K562 (cell line): ENCODE data around the gene RUNX1. TPM values are rescaled to one million over a fixed set of nuclear protein-coding genes. Genes with fewer than 3 reads are reported as not detected.

Experiments
- ATAC-seq: fragments of 200-7000 bp; cut with Tn5 transposase; 3 replicates; pipeline ENCODE4 v1.9.1; 2020; ENCODE audit warnings: moderate library complexity
- BruUV-seq: library from RNA; stranded (reverse); fragments of 400-500 nt; replicated peaks from 2 replicates; lab custom pipeline; 2021; lab: Mats Ljungman, UMichigan
- CTCF ChIA-PET: fragments of 300-600 bp; formaldehyde crosslinking; extraction: SDS; loops from one replicate; lab custom pipeline; 2021; ENCODE audit warnings: low intra/inter-chr PET ratio; lab: Yijun Ruan, JAX
- POLR2A ChIA-PET: fragments of 300-600, 350-650 bp; sonication (Branson Sonifier 250); formaldehyde crosslinking; extraction: SDS; loops from one replicate; lab custom pipeline; 2021; ENCODE audit warnings: antibody characterized with exemption, inconsistent platforms; lab: Yijun Ruan, JAX
- DNase-seq, 4 experiments: peaks; one replicate each; pipeline versions ENCODE4 v3.0.0 to v3.0.0-alpha.2; 2011 to 2018; ENCODE audit warnings: low spot score in 3 of 4, mixed read lengths in 3 of 4; ENCODE audit errors: extremely low read depth in 1 of 4
- FAIRE-seq: peaks from 2 replicates; lab custom pipeline; 2011; peaks lifted over from hg19 to GRCh38; lab: Jason Lieb, UNC
- H2AFZ ChIP-seq: 2 replicates; pipeline ENCODE4 v1.6.0; 2011; ENCODE audit warnings: low read depth, low read length, control low read depth, inconsistent platforms
- H3K27ac ChIP-seq: fragments of 200-600 bp; 3 replicates; pipeline ENCODE4 v1.8.0; 2011; ENCODE audit warnings: low read depth, mild to moderate bottlenecking, control low read depth, inconsistent platforms, low read length, moderate library complexity, mixed read lengths; ENCODE audit errors: extremely low read depth
- H3K27me3 ChIP-seq, 2 experiments: fragments of 300-600 bp in 1 of 2; 2 replicates in 1 of 2; 3 replicates in 1 of 2; pipeline versions ENCODE4 v1.6.0 to v1.8.0; 2011; ENCODE audit warnings: inconsistent platforms in 2 of 2, low read length in 2 of 2, mild to moderate bottlenecking in 1 of 2, mixed read lengths in 1 of 2, moderate library complexity in 1 of 2; ENCODE audit not compliant: control insufficient read depth in 2 of 2, insufficient read depth in 2 of 2
- H3K36me3 ChIP-seq: fragments of 300-600 bp; 3 replicates; pipeline ENCODE4 v1.8.0; 2011; ENCODE audit warnings: mild to moderate bottlenecking, low read length, inconsistent platforms; ENCODE audit not compliant: control insufficient read depth, insufficient read depth
- H3K4me1 ChIP-seq, 2 experiments: fragments of 200-600 bp in 1 of 2; replicated peaks in 1 of 2; 2 replicates in 1 of 2; 3 replicates in 1 of 2; pipeline versions ENCODE4 v1.5.1 to v1.8.0; 2011; ENCODE audit warnings: inconsistent platforms in 2 of 2, low read length in 2 of 2, mild to moderate bottlenecking in 1 of 2, mixed read lengths in 1 of 2, moderate library complexity in 1 of 2; ENCODE audit not compliant: control insufficient read depth in 2 of 2, insufficient read depth in 2 of 2
- H3K4me2 ChIP-seq: 2 replicates; pipeline ENCODE4 v1.6.1; 2011; ENCODE audit warnings: low read length, control low read depth, inconsistent platforms, mixed read lengths; ENCODE audit not compliant: insufficient read depth
- H3K4me3 ChIP-seq: fragments of 200-600 bp; sonication (generic), shearing (Covaris generic); 2 replicates; pipeline ENCODE4 v1.5.1; 2016; ENCODE audit warnings: control low read depth, inconsistent platforms
- H3K79me2 ChIP-seq: fragments of 200-600 bp; 3 replicates; pipeline ENCODE4 v1.8.0; 2011; ENCODE audit warnings: low read length, inconsistent platforms; ENCODE audit not compliant: control insufficient read depth, insufficient read depth
- H3K9ac ChIP-seq, 2 experiments: 2 replicates each; pipeline versions ENCODE4 v1.6.0 to v1.6.1; 2011; ENCODE audit warnings: low read depth in 2 of 2, low read length in 2 of 2, control low read depth in 1 of 2, inconsistent platforms in 1 of 2, mild to moderate bottlenecking in 1 of 2, mixed read lengths in 1 of 2; ENCODE audit not compliant: insufficient read depth in 1 of 2
- H3K9me1 ChIP-seq: one replicate; pipeline ENCODE4 v1.6.0; 2011; ENCODE audit warnings: inconsistent platforms, mild to moderate bottlenecking, low read length, moderate library complexity; ENCODE audit not compliant: control insufficient read depth, insufficient read depth
- H3K9me3 ChIP-seq: replicated peaks from 2 replicates; pipeline ENCODE4 v1.5.1; 2011; ENCODE audit warnings: low read depth, low read length, inconsistent platforms; ENCODE audit not compliant: control insufficient read depth, insufficient read depth
- H4K20me1 ChIP-seq: replicated peaks from 2 replicates; pipeline ENCODE4 v1.6.1; 2011; ENCODE audit warnings: low read length, inconsistent platforms, mixed read lengths; ENCODE audit not compliant: control insufficient read depth, insufficient read depth
- BCL6 ChIP-seq: fragments of 250-450 bp; sonication (Bioruptor Pico); IDR thresholded peaks from 2 replicates; pipeline ENCODE4 v1.4.0; 2020
- CBFA2T2 ChIP-seq: fragments of 450-650 bp; conservative IDR thresholded peaks from 2 replicates; pipeline ENCODE4 v1.6.1; 2017; ENCODE audit warnings: mild to moderate bottlenecking
- CBFA2T3 ChIP-seq: fragments of 450-650 bp; IDR thresholded peaks from 2 replicates; pipeline ENCODE4 v1.6.1; 2017
- CXXC5 ChIP-seq: fragments of 250-450 bp; sonication (Bioruptor Pico); IDR thresholded peaks from 2 replicates; pipeline ENCODE4 v1.8.0; 2022; ENCODE audit warnings: inconsistent platforms, mild to moderate bottlenecking, moderate library complexity
- ELF4 ChIP-seq: fragments of 450-650 bp; formaldehyde crosslinking; IDR thresholded peaks from 2 replicates; pipeline ENCODE4 v1.4.0; 2022; ENCODE audit warnings: missing genetic modification characterization
- ETV6 ChIP-seq, 3 experiments: fragments of 150-350 bp in 1 of 3; sonication (generic) in 1 of 3; formaldehyde crosslinking in 1 of 3; IDR thresholded peaks; 2 replicates each; pipeline versions ENCODE4 v1.6.1 to v1.8.0; 2014 to 2022; ENCODE audit warnings: borderline replicate concordance in 2 of 3, low read depth in 2 of 3, antibody characterized with exemption in 1 of 3, low read length in 1 of 3, mild to moderate bottlenecking in 1 of 3, missing genetic modification reagents in 1 of 3
- HDAC1 ChIP-seq, 2 experiments: fragments of 450-650 bp; IDR thresholded peaks; 2 replicates each; pipeline ENCODE4 v1.6.1; 2016 to 2017; ENCODE audit warnings: inconsistent platforms in 1 of 2, mild to moderate bottlenecking in 1 of 2, moderate library complexity in 1 of 2
- ILF3 ChIP-seq: fragments of 450-650 bp; IDR thresholded peaks from 2 replicates; pipeline ENCODE4 v1.6.1; 2018; ENCODE audit warnings: antibody characterized with exemption, mild to moderate bottlenecking, moderate library complexity, borderline replicate concordance
- MTF1 ChIP-seq: fragments of 250-450 bp; sonication (Bioruptor Pico); IDR thresholded peaks from 2 replicates; pipeline ENCODE4 v1.9.0; 2021; ENCODE audit warnings: moderate library complexity, mild to moderate bottlenecking, inconsistent platforms, borderline replicate concordance
- SLC30A9 ChIP-seq: fragments of 250-450 bp; sonication (Bioruptor Pico); IDR thresholded peaks from 2 replicates; pipeline ENCODE4 v1.8.0; 2022; ENCODE audit warnings: mild to moderate bottlenecking, moderate library complexity
- SMAD4 ChIP-seq: fragments of 250-450 bp; sonication (Bioruptor Pico); conservative IDR thresholded peaks from 2 replicates; pipeline ENCODE4 v1.8.0; 2021; ENCODE audit warnings: inconsistent platforms, mild to moderate bottlenecking, moderate library complexity
- SREBF1 ChIP-seq: fragments of 150-350 bp; IDR thresholded peaks from 2 replicates; pipeline ENCODE4 v1.6.1; 2014; ENCODE audit warnings: antibody characterized with exemption, low read depth, low read length, borderline replicate concordance
- ZFP30 ChIP-seq: fragments of 250-450 bp; sonication (Bioruptor Pico); IDR thresholded peaks from 2 replicates; pipeline ENCODE4 v1.8.0; 2022; ENCODE audit warnings: moderate library complexity, mild to moderate bottlenecking, inconsistent platforms, borderline replicate concordance
- ZNF668 ChIP-seq: fragments of 250-450 bp; sonication (Bioruptor Pico); IDR thresholded peaks from 2 replicates; pipeline ENCODE4 v1.8.0; 2022; ENCODE audit warnings: mild to moderate bottlenecking, inconsistent platforms
- ZSCAN32 ChIP-seq: fragments of 450-650 bp; formaldehyde crosslinking; IDR thresholded peaks from 2 replicates; pipeline ENCODE4 v1.4.0; 2020; ENCODE audit warnings: mild to moderate bottlenecking, moderate library complexity
- WGBS: fragments of 100-300 bp; shearing (Covaris generic); methylation state at CpG from one replicate; pipeline ENCODE4 v1.1.6; 2016; ENCODE audit warnings: low coverage, mixed read lengths; ENCODE audit not compliant: insufficient coverage; ENCODE audit errors: missing lambda C conversion rate; 5-methylcytosine and 5-hydroxymethylcytosine counted together
- in situ Hi-C: fragments of 300-500 bp; cut with MboI; formaldehyde crosslinking; loops from 4 replicates; pipeline ENCODE4 v1.15.0; 2018; ENCODE audit warnings: inconsistent platforms, mixed read lengths
- intact Hi-C: fragments of 100-400 bp; cut with micrococcal nuclease; formaldehyde crosslinking; loops from 2 replicates; pipeline ENCODE4 v1.14.2; 2022
- polyA plus RNA-seq, 8 experiments: library from polyadenylated mRNA; depleted of rRNA in 4 of 8; stranded (reverse) in 5 of 8; unstranded in 3 of 8; fragments of >200 nt; fragmentation: Nextera tagmentation in 2 of 8; fragmentation: Illumina TruSeq in 1 of 8; extraction: Ambion mirVana in 2 of 8; extraction: Trizol in 1 of 8; gene quantifications; 2 replicates each; pipeline versions ENCODE4 v1.2.1 to v1.2.3, GENCODE V29; 2011 to 2014; ENCODE audit warnings: inconsistent platforms in 1 of 8, missing spikeins in 1 of 8
- total RNA-seq, 7 experiments: library from RNA; depleted of rRNA in 6 of 7; stranded (reverse); fragments of >200 nt in 6 of 7; fragmentation: Illumina TruSeq in 2 of 7; extraction: Trizol in 2 of 7; gene quantifications; 2 replicates each; pipeline versions ENCODE4 v1.2.1 to v1.2.3, GENCODE V29; 2011 to 2021; ENCODE audit warnings: low replicate concordance in 1 of 7
- TF ChIP-seq, protein P1 (sequence below): fragments of 250-450 bp; sonication (Bioruptor Pico); IDR thresholded peaks from 2 replicates; pipeline ENCODE4 v1.8.0; 2021; ENCODE audit warnings: mild to moderate bottlenecking, moderate library complexity
- TF ChIP-seq, protein P2 (sequence below): sonication (generic); formaldehyde crosslinking; IDR thresholded peaks from 2 replicates; pipeline ENCODE4 v1.8.1; 2023; ENCODE audit warnings: mild to moderate bottlenecking, missing genetic modification reagents, moderate library complexity

The RUNX1 gene
- total and polyA plus RNA-seq, 9 of the 15 experiments (the other 6 are each of a cell fraction or from before 2014, with no cell fraction given): 2.2 to 68.6 (median 17.8) TPM

DNA sequence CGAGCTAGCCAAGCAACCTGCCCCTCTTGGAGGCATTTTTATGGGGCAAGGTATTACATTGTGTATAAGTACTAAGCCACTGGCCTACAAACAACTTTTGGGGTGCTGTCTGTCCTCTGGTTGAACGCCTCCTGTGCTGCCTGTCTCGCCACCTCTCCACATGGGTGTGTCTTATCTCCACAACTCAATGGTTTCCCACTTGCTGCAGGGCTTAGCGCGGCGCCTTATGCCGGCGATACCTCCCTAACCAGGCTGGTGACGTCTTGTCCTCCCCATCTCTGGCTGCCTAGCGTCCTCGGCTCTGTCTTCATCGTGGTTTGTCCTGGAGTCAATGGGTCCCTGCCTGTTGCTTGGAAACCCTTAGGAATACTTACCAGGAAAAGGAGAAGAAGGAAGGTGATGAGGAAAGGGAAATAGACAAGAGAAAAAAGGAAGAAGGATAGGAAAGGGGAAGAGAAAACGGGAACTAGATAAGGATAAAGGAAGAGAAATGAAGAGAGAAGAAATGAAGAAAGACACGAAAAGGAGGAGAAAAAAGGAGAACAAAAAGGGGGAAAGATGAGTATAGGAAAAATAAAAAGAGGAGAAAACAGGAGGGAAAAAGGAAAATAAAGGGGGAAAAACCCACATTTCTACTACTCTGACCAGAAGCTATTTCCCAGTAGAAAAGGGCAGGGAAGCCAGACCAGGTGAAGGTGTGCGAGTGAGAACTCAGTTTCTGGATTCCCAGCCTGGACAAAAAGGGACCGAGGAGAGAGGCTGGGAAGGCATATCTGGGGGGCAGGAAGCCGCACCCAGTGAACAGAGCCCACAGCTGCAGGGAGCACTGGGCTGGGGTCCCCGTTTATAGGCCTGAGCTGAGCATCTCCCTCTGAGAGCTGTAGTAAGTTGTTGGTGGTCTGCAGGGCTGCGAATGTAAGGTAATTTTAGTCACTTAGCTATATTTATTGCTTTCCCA is 294.1 kb downstream of the RUNX1 start:
- in situ Hi-C loops: no loop called here
- FAIRE-seq: peak; percentile 56
- POLR2A ChIA-PET: interaction anchor here (0.6 kb wide), 2 partner anchors 610 to 1468 kb away, joined by 3 to 5 read pairs; no protein-coding TSS in a partner anchor
- peak; percentile 26 to 48; a peak in 1 of 4 replicates for TF ChIP-seq ETV6 (IDR thresholded peaks at IDR 0.05; ENCODE audit: borderline replicate concordance in 1 of 2, low read depth in 2 of 2, low read length in 1 of 2)
- TF ChIP-seq ETV6 (CRISPR knock-in tag; IDR thresholded peaks at IDR 0.05; ENCODE audit: borderline replicate concordance): no peak
- no peak for TF ChIP-seq BCL6
- no peak for TF ChIP-seq SREBF1
- TF ChIP-seq CBFA2T2: no peak
- no peak for TF ChIP-seq ZSCAN32
- peak in 1 of 2 experiments; percentile 22; a peak in 1 of 4 replicates for TF ChIP-seq HDAC1 (IDR thresholded peaks at IDR 0.05)
- TF ChIP-seq SLC30A9 (CRISPR knock-in tag): no peak
- 0 out of 2 replicates have a peak, but pooled peaks have one; percentile 58 for TF ChIP-seq ELF4 (CRISPR knock-in tag)
- TF ChIP-seq, protein P1, sequence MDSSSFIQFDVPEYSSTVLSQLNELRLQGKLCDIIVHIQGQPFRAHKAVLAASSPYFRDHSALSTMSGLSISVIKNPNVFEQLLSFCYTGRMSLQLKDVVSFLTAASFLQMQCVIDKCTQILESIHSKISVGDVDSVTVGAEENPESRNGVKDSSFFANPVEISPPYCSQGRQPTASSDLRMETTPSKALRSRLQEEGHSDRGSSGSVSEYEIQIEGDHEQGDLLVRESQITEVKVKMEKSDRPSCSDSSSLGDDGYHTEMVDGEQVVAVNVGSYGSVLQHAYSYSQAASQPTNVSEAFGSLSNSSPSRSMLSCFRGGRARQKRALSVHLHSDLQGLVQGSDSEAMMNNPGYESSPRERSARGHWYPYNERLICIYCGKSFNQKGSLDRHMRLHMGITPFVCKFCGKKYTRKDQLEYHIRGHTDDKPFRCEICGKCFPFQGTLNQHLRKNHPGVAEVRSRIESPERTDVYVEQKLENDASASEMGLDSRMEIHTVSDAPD (CRISPR knock-in tag): no peak
- 0 out of 2 replicates have a peak, but pooled peaks have one; percentile 19 for TF ChIP-seq CXXC5 (CRISPR knock-in tag)
- no peak for TF ChIP-seq ILF3
- peak; percentile 32; the same call in 1 of the 2 replicates for TF ChIP-seq CBFA2T3
- TF ChIP-seq, protein P2, sequence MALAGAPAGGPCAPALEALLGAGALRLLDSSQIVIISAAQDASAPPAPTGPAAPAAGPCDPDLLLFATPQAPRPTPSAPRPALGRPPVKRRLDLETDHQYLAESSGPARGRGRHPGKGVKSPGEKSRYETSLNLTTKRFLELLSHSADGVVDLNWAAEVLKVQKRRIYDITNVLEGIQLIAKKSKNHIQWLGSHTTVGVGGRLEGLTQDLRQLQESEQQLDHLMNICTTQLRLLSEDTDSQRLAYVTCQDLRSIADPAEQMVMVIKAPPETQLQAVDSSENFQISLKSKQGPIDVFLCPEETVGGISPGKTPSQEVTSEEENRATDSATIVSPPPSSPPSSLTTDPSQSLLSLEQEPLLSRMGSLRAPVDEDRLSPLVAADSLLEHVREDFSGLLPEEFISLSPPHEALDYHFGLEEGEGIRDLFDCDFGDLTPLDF (CRISPR knock-in tag): no peak
- no peak for TF ChIP-seq MTF1 (CRISPR knock-in tag)
- TF ChIP-seq ZNF668: no peak
- no peak for TF ChIP-seq ZFP30 (CRISPR knock-in tag)
- TF ChIP-seq SMAD4 (CRISPR knock-in tag): peak; percentile 41; the same call in 1 of the 2 replicates

More for the DNA sequence above, 294.1 kb downstream of the RUNX1 start:
- no peak overlapping the region for H3K27ac ChIP-seq
- peaks cover 29 to 45% of the 10 kb centered on the region in 2 experiments; a peak in 4 of 5 replicates for H3K27me3 ChIP-seq
- no peak overlapping the region for H3K9ac ChIP-seq
- H3K4me1 ChIP-seq: peaks cover 0 to 8% of the 10 kb centered on the region in 2 experiments; a peak in 1 of 5 replicates
- H3K9me1 ChIP-seq: no peaks in the 10 kb centered on the region
- 0 out of 2 replicates have a peak, but pooled peaks cover 2% of the 10 kb centered on the region for H4K20me1 ChIP-seq
- CTCF ChIA-PET: no interaction called here
- no peak overlapping the region for H3K4me2 ChIP-seq
- intact Hi-C loops: no loop called here
- H3K36me3 ChIP-seq: no peaks in the 10 kb centered on the region
- DNase-seq: peak; percentile 23 to 51 (median 32)
- H2AFZ ChIP-seq: no peak overlapping the region
- no peak overlapping the region for H3K4me3 ChIP-seq
- no peaks in the 10 kb centered on the region for H3K9me3 ChIP-seq
- no peaks in the 10 kb centered on the region for H3K79me2 ChIP-seq
- peak; percentile 81 for ATAC-seq
- WGBS: under 1% methylated on average over 19 of the region's 19 CpGs
- BruUV-seq: no TSS peak
